ENCODE data around the gene HDAC11. TPM values are rescaled to one million over a fixed set of nuclear protein-coding genes. Genes with fewer than 3 reads are reported as not detected.

Gene HDAC11
- total and polyA plus RNA-seq, 2 of the 13 experiments (the other 11 are each of a cell fraction or from before 2014, with no cell fraction given), result 13.7 to 33.1 TPM

DNA sequence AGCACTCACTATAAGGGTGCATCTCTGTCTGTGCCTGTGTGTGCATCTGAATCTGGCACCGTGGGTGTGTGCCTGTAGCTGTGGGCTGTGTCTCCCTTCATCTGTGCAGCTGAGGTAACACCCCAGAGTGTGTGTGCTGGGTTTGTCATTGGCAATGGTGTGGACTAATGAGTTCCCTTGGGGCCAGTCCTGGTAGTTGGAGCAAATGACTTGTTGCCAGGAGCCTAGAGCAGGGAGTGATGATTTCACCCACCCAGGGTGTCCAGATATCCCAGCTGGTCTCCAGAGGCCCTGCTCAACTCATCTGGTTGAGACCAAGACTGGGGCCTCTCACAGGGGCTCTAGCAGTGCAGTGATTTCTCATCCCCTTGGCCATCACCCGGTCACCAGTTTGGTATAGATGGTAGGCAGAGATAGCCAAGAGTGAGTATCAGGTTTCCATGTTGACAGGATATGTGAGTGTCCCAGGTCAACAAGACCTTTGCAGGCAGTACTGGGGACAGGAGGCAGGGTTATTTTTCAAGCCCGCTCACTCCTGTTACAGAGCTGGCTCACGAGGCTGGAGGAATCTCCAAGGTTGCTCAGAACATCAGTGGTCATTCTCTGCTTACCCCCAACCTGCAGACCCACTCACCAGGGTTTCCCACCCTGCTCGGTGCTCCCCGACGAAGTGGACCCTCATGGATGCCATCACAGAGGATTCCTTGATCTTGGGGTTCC, 4.1 kb upstream of the HDAC11 start (continued):
- TF ChIP-seq, protein P1, sequence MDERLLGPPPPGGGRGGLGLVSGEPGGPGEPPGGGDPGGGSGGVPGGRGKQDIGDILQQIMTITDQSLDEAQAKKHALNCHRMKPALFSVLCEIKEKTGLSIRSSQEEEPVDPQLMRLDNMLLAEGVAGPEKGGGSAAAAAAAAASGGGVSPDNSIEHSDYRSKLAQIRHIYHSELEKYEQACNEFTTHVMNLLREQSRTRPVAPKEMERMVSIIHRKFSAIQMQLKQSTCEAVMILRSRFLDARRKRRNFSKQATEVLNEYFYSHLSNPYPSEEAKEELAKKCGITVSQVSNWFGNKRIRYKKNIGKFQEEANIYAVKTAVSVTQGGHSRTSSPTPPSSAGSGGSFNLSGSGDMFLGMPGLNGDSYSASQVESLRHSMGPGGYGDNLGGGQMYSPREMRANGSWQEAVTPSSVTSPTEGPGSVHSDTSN (CRISPR knock-in tag; IDR thresholded peaks at IDR 0.05), result no peak
- TF ChIP-seq ZSCAN29 (CRISPR knock-in tag; conservative IDR thresholded peaks at IDR 0.05), result 0 out of 2 replicates have a peak, but pooled peaks have one; percentile 45
- peak; percentile 91 for TF ChIP-seq RARA (CRISPR knock-in tag; IDR thresholded peaks at IDR 0.05)
- TF ChIP-seq YEATS2 (CRISPR knock-in tag; IDR thresholded peaks at IDR 0.05; ENCODE audit: borderline replicate concordance), result peak; percentile 57; the same call in 1 of the 2 replicates
- TF ChIP-seq ZBTB40 (IDR thresholded peaks at IDR 0.05), result no peak
- TF ChIP-seq ZBTB40 (CRISPR knock-in tag; IDR thresholded peaks at IDR 0.05), result no peak
- no peak for TF ChIP-seq KDM2A (CRISPR knock-in tag; IDR thresholded peaks at IDR 0.05; ENCODE audit: borderline replicate concordance, low read depth)
- TF ChIP-seq ZNF44 (CRISPR knock-in tag; IDR thresholded peaks at IDR 0.05), result no peak
- TF ChIP-seq NR2F2 (IDR thresholded peaks at IDR 0.05; ENCODE audit: borderline replicate concordance, low read depth), result no peak
- no peak for TF ChIP-seq ZNF383 (CRISPR knock-in tag; IDR thresholded peaks at IDR 0.05; ENCODE audit: borderline replicate concordance)
- peak; percentile 96 for TF ChIP-seq ZNF3 (CRISPR knock-in tag; IDR thresholded peaks at IDR 0.05)
- TF ChIP-seq ZFP37 (CRISPR knock-in tag; IDR thresholded peaks at IDR 0.05; ENCODE audit: borderline replicate concordance), result no peak; the same call in none of the 2 replicates
- TF ChIP-seq ZFY (CRISPR knock-in tag; IDR thresholded peaks at IDR 0.05), result peak; percentile 35; the same call in 1 of the 2 replicates
- TF ChIP-seq ZNF652 (CRISPR knock-in tag; IDR thresholded peaks at IDR 0.05; ENCODE audit: borderline replicate concordance, low read depth), result peak; percentile 76
- TF ChIP-seq PAWR (CRISPR knock-in tag; IDR thresholded peaks at IDR 0.05; ENCODE audit: borderline replicate concordance), result no peak
- no peak for TF ChIP-seq AFF4 (CRISPR knock-in tag; IDR thresholded peaks at IDR 0.05)

All from HepG2 (cell line).